Subcutaneous adipose tissue (tissue), 4 donors: ENCODE data around the gene PNCK. TPM values are rescaled to one million over a fixed set of nuclear protein-coding genes. Genes with fewer than 3 reads are reported as not detected.

Experiments used
- total RNA-seq, 4 donors: library from RNA; depleted of rRNA; stranded (reverse); fragments of >200 nt; gene quantifications; one replicate each; pipeline ENCODE4 v1.1.0, GENCODE V29; 2016
- TF ChIP-seq, protein P1 (sequence below): fragments of 450-650 bp; IDR thresholded peaks from one replicate; pipeline ENCODE4 v1.5.1; 2016; ENCODE audit warnings: low read depth, mild to moderate bottlenecking, control low read depth, antibody characterized with exemption, moderate library complexity

The PNCK gene
- total RNA-seq, 4 donors from 2014 or later: 1.8 to 2.6 TPM; not detected in 2

DNA sequence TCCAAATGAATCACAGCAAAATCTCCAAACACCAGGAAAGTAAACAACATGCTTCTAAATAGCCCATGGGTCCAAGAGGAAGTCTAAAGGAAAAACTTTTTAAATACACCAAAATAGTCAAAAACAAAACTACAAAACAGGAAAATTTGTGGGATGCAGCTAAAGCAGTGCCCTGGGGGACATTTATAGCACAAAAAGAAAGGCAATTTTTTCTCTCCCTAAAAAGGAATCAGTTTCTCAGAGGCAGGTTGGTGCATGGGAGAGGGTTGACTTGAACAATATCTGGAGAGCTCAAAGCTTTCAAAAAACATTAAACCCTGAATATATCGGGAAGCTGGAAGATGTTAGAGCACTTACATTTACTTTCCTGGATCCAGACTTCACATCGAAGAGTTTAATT lies 42.3 kb downstream of the PNCK start:
- TF ChIP-seq, protein P1, sequence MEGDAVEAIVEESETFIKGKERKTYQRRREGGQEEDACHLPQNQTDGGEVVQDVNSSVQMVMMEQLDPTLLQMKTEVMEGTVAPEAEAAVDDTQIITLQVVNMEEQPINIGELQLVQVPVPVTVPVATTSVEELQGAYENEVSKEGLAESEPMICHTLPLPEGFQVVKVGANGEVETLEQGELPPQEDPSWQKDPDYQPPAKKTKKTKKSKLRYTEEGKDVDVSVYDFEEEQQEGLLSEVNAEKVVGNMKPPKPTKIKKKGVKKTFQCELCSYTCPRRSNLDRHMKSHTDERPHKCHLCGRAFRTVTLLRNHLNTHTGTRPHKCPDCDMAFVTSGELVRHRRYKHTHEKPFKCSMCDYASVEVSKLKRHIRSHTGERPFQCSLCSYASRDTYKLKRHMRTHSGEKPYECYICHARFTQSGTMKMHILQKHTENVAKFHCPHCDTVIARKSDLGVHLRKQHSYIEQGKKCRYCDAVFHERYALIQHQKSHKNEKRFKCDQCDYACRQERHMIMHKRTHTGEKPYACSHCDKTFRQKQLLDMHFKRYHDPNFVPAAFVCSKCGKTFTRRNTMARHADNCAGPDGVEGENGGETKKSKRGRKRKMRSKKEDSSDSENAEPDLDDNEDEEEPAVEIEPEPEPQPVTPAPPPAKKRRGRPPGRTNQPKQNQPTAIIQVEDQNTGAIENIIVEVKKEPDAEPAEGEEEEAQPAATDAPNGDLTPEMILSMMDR: no peak

GRCh38 chrX:153628665-153629064 lies 44.9 kb downstream of the PNCK start:
- TF ChIP-seq, protein P1: no peak

- TF ChIP-seq, protein P1: no peak
These were observed 45.5 kb downstream of the PNCK start for GRCh38 chrX:153628129-153628528.

- TF ChIP-seq, protein P1: no peak
These were observed 45.9 kb downstream of the PNCK start for GRCh38 chrX:153627675-153628111.

GRCh38 chrX:153626863-153627674 lies 46.5 kb downstream of the PNCK start:
- TF ChIP-seq, protein P1: no peak

DNA sequence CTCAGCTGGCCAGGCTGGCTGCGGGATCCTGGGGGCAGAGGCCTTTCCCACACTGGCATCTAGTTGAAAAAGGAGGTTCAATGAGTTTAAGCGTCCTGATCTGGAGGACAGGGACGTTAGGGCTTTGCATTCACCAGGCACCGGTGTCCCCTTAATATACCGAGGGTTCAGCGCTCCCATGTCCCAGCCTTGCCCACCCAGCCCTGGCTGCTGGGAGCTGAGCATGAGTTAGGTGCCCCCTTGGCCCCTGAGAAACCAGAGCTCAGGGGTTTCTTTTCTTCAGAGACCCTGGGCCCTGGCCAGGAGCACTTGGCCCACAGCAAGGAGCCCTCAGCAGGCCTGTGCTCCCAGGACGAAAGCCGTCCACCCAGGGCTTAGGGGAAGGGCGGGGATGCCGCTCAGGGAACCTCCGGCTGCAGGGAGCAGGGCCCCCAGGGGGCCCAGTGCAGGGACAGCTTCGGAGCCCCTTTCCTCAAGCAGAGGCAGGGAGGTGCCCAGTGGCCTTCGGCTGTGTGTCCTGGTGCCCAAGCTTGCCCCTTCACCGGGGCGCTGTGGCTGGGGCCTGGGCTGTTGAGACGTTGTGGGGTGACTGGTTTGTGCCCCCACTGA lies 47.5 kb downstream of the PNCK start:
- TF ChIP-seq, protein P1: no peak

GRCh38 chrX:153625271-153626024 lies 48.2 kb downstream of the PNCK start:
- TF ChIP-seq, protein P1: no peak
